Gastrocnemius medialis (tissue), 4 donors: ENCODE measurements around the gene PHRF1.

Experiments used
- CTCF ChIP-seq, 5 experiments: fragments of 450-650 bp in 3 of 5; fragments of 200-600 bp in 2 of 5; sonication (generic) in 2 of 5; IDR thresholded peaks in 4 of 5; conservative IDR thresholded peaks in 1 of 5; 1 replicate in 4 of 5; 2 replicates in 1 of 5; pipeline ENCODE4 v1.5.1; 2016 to 2019; ENCODE audit warnings: antibody characterized with exemption in 5 of 5, mild to moderate bottlenecking in 3 of 5, moderate library complexity in 3 of 5
- POLR2A ChIP-seq, 2 donors: fragments of 450-650 bp; IDR thresholded peaks; one replicate each; pipeline ENCODE4 v1.6.1; 2017; ENCODE audit warnings: antibody characterized with exemption in 2 of 2, mild to moderate bottlenecking in 2 of 2, moderate library complexity in 2 of 2

GRCh38 chr11:610146-610801 lies 34.0 kb downstream of the PHRF1 start:
- TF ChIP-seq POLR2A (IDR thresholded peaks at IDR 0.05) (no peak), CTCF (IDR thresholded peaks at IDR 0.05 in 4 of 5, conservative IDR thresholded peaks at IDR 0.05 in 1 of 5) (no peak)
